ENCODE results near the gene TST. TPM values are rescaled to one million over a fixed set of nuclear protein-coding genes. Genes with fewer than 3 reads are reported as not detected.

The TST gene
- total RNA-seq, 2 donors from 2014 or later = 0.60 to 10.7 TPM

DNA sequence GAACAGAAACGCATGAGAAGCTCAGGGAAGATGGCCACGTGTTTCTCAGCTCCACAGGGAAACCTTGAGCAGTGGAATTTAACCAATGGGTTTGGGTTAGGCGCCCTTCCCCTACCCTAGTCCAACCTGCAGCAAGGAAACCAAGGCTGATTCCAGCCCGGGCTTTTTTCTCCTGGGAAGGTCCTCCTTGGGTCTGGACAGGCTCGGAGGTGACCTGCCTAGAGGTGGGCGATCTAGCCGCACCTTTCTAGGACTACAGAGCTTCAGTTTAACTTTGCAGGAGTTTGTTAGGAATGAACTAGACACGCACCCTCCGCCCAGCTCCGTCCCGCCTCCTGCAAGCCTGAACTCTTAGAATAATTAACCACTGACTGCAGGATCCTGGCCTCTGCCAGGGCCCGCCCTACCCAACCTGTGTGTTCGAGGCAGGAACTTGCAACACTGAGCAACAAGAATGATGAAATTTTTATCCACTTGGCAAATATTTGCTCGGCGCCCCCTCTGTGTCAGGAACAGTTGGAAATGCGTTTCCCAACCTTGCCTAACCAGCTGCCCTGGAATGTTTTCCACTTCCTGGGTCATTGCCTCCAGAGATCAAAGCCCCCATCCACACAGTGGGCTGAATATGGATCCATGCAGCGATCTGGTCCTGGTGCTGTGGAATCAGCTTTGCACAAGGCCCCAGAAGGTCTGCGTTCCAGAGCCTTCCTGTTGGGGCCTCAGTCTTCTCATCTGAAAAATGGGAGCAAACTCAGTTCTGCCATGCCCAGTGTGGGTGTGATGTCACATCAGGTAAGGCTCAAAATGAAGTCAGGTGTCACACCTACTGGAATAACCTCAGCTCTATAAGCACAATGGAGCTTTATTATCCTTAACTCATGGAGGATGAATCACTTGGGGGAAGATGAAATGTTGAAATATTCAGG, 13.6 kb upstream of the TST start:
- Mint-ChIP-seq H3K27ac (no peak overlapping the region), H3K36me3 (ENCODE audit: low read depth) (no peaks in the 10 kb centered on the region), H3K27me3 (peaks cover 35% of the 10 kb centered on the region), H3K4me1 (peaks cover 2% of the 10 kb centered on the region), H3K4me3 (no peak overlapping the region)
- H3K9me3 ChIP-seq (ENCODE audit: control insufficient read depth, low read length, poor library complexity, severe bottlenecking) = no peaks in the 10 kb centered on the region
- ATAC-seq = no peak
- no peak for DNase-seq

- Mint-ChIP-seq H3K36me3 (ENCODE audit: low read depth) (no peaks in the 10 kb centered on the region), H3K27ac (no peak overlapping the region), H3K4me1 (peaks cover 2% of the 10 kb centered on the region), H3K4me3 (no peak overlapping the region), H3K27me3 (peaks cover 29% of the 10 kb centered on the region)
- no peaks in the 10 kb centered on the region for H3K9me3 ChIP-seq (ENCODE audit: control insufficient read depth, low read length, poor library complexity, severe bottlenecking)
- no peak for ATAC-seq
- DNase-seq = no peak
Measured at GRCh38 chr22:37032134-37032534, 12.9 kb upstream of the TST start.

- H3K9me3 ChIP-seq (ENCODE audit: control insufficient read depth, low read length, poor library complexity, severe bottlenecking) = no peaks in the 10 kb centered on the region
- H3K4me1 Mint-ChIP-seq = peaks cover 2% of the 10 kb centered on the region
- peaks cover 20% of the 10 kb centered on the region for H3K27me3 Mint-ChIP-seq
- DNase-seq (no peak), ATAC-seq (no peak)
- no peaks in the 10 kb centered on the region for H3K36me3 Mint-ChIP-seq (ENCODE audit: low read depth)
- no peak overlapping the region for H3K4me3 Mint-ChIP-seq
- no peak overlapping the region for H3K27ac Mint-ChIP-seq
Measured at GRCh38 chr22:37030560-37031281, 11.5 kb upstream of the TST start.

DNA sequence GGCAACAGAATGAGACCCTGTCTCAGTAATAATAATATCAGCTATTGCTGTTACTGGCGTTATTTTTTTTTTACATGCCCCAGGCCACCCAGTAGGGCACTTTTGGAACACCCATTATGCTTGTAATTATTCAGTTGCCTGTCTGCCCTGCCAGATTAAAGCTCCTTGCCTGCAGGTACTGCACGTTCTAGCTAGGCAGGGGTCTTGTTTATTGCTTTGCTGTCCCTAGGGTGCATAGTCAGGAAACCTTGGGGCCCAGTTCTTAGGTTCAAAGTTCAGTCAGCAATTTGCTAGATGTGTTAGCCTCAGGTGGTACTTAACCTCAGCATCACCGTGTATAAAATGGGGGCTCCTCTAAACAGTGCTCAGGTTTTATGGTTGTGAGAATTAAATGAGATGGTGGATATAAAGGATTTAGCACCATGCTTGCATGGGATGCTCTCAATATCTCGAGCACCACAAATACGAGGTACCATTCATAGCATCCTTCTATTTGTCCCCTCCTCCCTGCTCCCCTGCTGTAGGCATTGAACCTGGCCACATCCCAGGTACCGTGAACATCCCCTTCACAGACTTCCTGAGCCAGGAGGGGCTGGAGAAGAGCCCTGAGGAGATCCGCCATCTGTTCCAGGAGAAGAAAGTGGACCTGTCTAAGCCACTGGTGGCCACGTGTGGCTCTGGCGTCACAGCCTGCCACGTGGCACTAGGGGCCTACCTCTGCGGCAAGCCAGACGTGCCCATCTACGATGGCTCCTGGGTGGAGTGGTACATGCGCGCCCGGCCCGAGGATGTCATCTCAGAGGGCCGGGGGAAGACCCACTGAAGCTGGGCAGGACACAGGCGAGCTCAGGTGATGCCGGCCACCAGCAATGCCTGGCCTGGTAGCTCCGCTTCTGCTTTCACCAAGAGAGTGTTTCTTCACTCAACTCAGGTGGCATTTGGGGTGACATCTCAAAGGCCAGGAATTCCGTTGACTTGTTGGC, 9.7 kb upstream of the TST start:
- Mint-ChIP-seq H3K36me3 (ENCODE audit: low read depth) (no peaks in the 10 kb centered on the region), H3K4me1 (peaks cover 2% of the 10 kb centered on the region), H3K27me3 (peaks cover 5% of the 10 kb centered on the region), H3K27ac (no peak overlapping the region), H3K4me3 (no peak overlapping the region)
- no peaks in the 10 kb centered on the region for H3K9me3 ChIP-seq (ENCODE audit: control insufficient read depth, low read length, poor library complexity, severe bottlenecking)
- ATAC-seq (no peak), DNase-seq (no peak)

- Mint-ChIP-seq H3K27me3 (no peaks in the 10 kb centered on the region), H3K4me3 (no peak overlapping the region), H3K4me1 (no peaks in the 10 kb centered on the region), H3K36me3 (ENCODE audit: low read depth) (no peaks in the 10 kb centered on the region), H3K27ac (no peak overlapping the region)
- no peaks in the 10 kb centered on the region for H3K9me3 ChIP-seq (ENCODE audit: control insufficient read depth, low read length, poor library complexity, severe bottlenecking)
- ATAC-seq (no peak), DNase-seq (no peak)
Measured at GRCh38 chr22:37027556-37027955, 8.3 kb upstream of the TST start.

GRCh38 chr22:37026325-37026724, 7.1 kb upstream of the TST start:
- no peaks in the 10 kb centered on the region for H3K9me3 ChIP-seq (ENCODE audit: control insufficient read depth, low read length, poor library complexity, severe bottlenecking)
- Mint-ChIP-seq H3K4me3 (no peak overlapping the region), H3K36me3 (ENCODE audit: low read depth) (no peaks in the 10 kb centered on the region), H3K4me1 (peaks cover 3% of the 10 kb centered on the region), H3K27me3 (no peaks in the 10 kb centered on the region), H3K27ac (no peak overlapping the region)
- DNase-seq = no peak
- no peak for ATAC-seq

- Mint-ChIP-seq H3K27me3 (no peaks in the 10 kb centered on the region), H3K4me1 (peaks cover 3% of the 10 kb centered on the region), H3K36me3 (ENCODE audit: low read depth) (no peaks in the 10 kb centered on the region), H3K4me3 (no peak overlapping the region), H3K27ac (no peak overlapping the region)
- ATAC-seq (no peak), DNase-seq (no peak)
- H3K9me3 ChIP-seq (ENCODE audit: control insufficient read depth, low read length, poor library complexity, severe bottlenecking) = no peaks in the 10 kb centered on the region
Measured at GRCh38 chr22:37025500-37026070, 6.3 kb upstream of the TST start.

- H3K36me3 Mint-ChIP-seq (ENCODE audit: low read depth) = no peaks in the 10 kb centered on the region
Measured at GRCh38 chr22:37024339-37025157, 5.3 kb upstream of the TST start.

DNA sequence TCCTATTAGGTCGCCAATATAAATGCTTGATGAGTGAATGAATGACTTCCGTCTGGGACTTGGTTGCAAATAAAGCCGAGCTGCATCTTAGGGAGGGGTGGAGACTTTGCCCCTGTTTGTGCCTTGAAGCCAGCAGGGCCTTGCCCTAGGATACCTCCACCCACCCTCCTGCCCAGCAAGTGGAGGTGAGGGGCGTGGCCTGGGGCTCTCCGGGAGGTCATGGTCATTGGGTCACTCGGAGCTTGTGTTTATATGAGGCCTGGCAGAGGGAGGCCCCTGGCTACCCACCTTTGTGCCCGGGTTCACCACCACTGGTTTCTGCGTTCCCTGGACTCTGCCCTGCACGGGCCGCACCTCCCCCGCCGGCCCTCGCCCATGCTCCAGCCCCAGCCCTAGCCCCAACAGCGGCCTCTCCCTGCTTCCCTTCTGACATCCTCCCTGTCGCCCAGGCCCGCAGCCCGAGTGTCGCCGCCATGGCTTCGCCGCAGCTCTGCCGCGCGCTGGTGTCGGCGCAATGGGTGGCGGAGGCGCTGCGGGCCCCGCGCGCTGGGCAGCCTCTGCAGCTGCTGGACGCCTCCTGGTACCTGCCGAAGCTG, 4.6 kb upstream of the TST start:
- no peak overlapping the region for H3K4me3 Mint-ChIP-seq
- no peaks in the 10 kb centered on the region for H3K36me3 Mint-ChIP-seq (ENCODE audit: low read depth)
- DNase-seq (no peak), ATAC-seq (no peak)
- no peaks in the 10 kb centered on the region for H3K27me3 Mint-ChIP-seq
- H3K4me1 Mint-ChIP-seq = peaks cover 3% of the 10 kb centered on the region
- no peak overlapping the region for H3K27ac Mint-ChIP-seq
- H3K9me3 ChIP-seq (ENCODE audit: control insufficient read depth, low read length, poor library complexity, severe bottlenecking) = no peaks in the 10 kb centered on the region

More at GRCh38 chr22:37024339-37025157, 5.3 kb upstream of the TST start:
- peaks cover 3% of the 10 kb centered on the region for H3K4me1 Mint-ChIP-seq
- no peak overlapping the region for H3K4me3 Mint-ChIP-seq
- H3K27me3 Mint-ChIP-seq = no peaks in the 10 kb centered on the region
- H3K9me3 ChIP-seq (ENCODE audit: control insufficient read depth, low read length, poor library complexity, severe bottlenecking) = no peaks in the 10 kb centered on the region
- ATAC-seq (no peak), DNase-seq (no peak)
- H3K27ac Mint-ChIP-seq = no peak overlapping the region

- no peaks in the 10 kb centered on the region for H3K36me3 Mint-ChIP-seq (ENCODE audit: low read depth)
- H3K4me1 Mint-ChIP-seq = peaks cover 3% of the 10 kb centered on the region
- no peak overlapping the region for H3K4me3 Mint-ChIP-seq
- ATAC-seq (no peak), DNase-seq (no peak)
- H3K9me3 ChIP-seq (ENCODE audit: control insufficient read depth, low read length, poor library complexity, severe bottlenecking) = no peaks in the 10 kb centered on the region
- H3K27me3 Mint-ChIP-seq = no peaks in the 10 kb centered on the region
- H3K27ac Mint-ChIP-seq = no peak overlapping the region
Measured at GRCh38 chr22:37022483-37023337, 3.5 kb upstream of the TST start.
